Astrocyte (in vitro differentiated cells and primary cell): ENCODE data around the gene RNF121. TPM values are rescaled to one million over a fixed set of nuclear protein-coding genes. Genes with fewer than 3 reads are reported as not detected.

ENCODE experiments used
- DNase-seq: peaks from one replicate; pipeline ENCODE4 v3.0.0-alpha.2; 2010; ENCODE audit warnings: low read depth
- FAIRE-seq: peaks from 2 replicates; lab custom pipeline; 2011; peaks lifted over from hg19 to GRCh38; lab: Jason Lieb, UNC
- H2AFZ ChIP-seq: 2 replicates; pipeline ENCODE4 v1.6.0; 2012; ENCODE audit warnings: low read depth, low read length, inconsistent platforms
- H3K27ac ChIP-seq: 2 replicates; pipeline ENCODE4 v1.5.1; 2011; ENCODE audit warnings: low read depth, low read length, inconsistent platforms
- H3K27me3 ChIP-seq: 2 replicates; pipeline ENCODE4 v1.6.0; 2011; ENCODE audit warnings: low read length, inconsistent platforms; ENCODE audit not compliant: insufficient read depth
- H3K36me3 ChIP-seq: 2 replicates; pipeline ENCODE4 v1.5.1; 2011; ENCODE audit warnings: low read length, inconsistent platforms; ENCODE audit not compliant: insufficient read depth
- H3K4me1 ChIP-seq: 2 replicates; pipeline ENCODE4 v1.5.1; 2011; ENCODE audit warnings: low read length, inconsistent platforms; ENCODE audit not compliant: insufficient read depth
- H3K4me2 ChIP-seq: 2 replicates; pipeline ENCODE4 v1.6.0; 2012; ENCODE audit warnings: low read length, inconsistent platforms
- H3K4me3 ChIP-seq: 2 replicates; pipeline ENCODE4 v1.5.1; 2011; ENCODE audit warnings: low read depth, mild to moderate bottlenecking, low read length, inconsistent platforms; ENCODE audit not compliant: insufficient read depth
- H3K79me2 ChIP-seq: 2 replicates; pipeline ENCODE4 v1.6.0; 2012; ENCODE audit warnings: mild to moderate bottlenecking, low read length, inconsistent platforms; ENCODE audit not compliant: insufficient read depth
- H3K9ac ChIP-seq: 2 replicates; pipeline ENCODE4 v1.6.0; 2012; ENCODE audit warnings: mild to moderate bottlenecking, low read length, inconsistent platforms
- H3K9me3 ChIP-seq: 2 replicates; pipeline ENCODE4 v1.5.1; 2012; ENCODE audit warnings: low read depth, mild to moderate bottlenecking, low read length, inconsistent platforms; ENCODE audit not compliant: insufficient read depth
- H4K20me1 ChIP-seq: 2 replicates; pipeline ENCODE4 v1.6.0; 2012; ENCODE audit warnings: low read length, inconsistent platforms; ENCODE audit not compliant: insufficient read depth
- H3K27ac Mint-ChIP-seq: one replicate; pipeline ENCODE4 v1.8.0; 2021; ENCODE audit warnings: mild to moderate bottlenecking, mixed read lengths; ENCODE audit not compliant: unreplicated experiment
- H3K27me3 Mint-ChIP-seq: one replicate; pipeline ENCODE4 v1.8.0; 2021; ENCODE audit warnings: low read depth, mixed read lengths; ENCODE audit not compliant: unreplicated experiment
- H3K36me3 Mint-ChIP-seq: one replicate; pipeline ENCODE4 v1.8.0; 2021; ENCODE audit warnings: low read depth, mixed read lengths; ENCODE audit not compliant: unreplicated experiment
- H3K4me1 Mint-ChIP-seq: one replicate; pipeline ENCODE4 v1.8.0; 2021; ENCODE audit warnings: low read depth, mixed read lengths; ENCODE audit not compliant: unreplicated experiment
- H3K4me3 Mint-ChIP-seq: one replicate; pipeline ENCODE4 v1.8.0; 2021; ENCODE audit warnings: mild to moderate bottlenecking, moderate library complexity, mixed read lengths; ENCODE audit not compliant: unreplicated experiment
- H3K9me3 Mint-ChIP-seq: one replicate; pipeline ENCODE4 v1.8.0; 2021; ENCODE audit warnings: mild to moderate bottlenecking, mixed read lengths; ENCODE audit not compliant: unreplicated experiment
- CTCF ChIP-seq: IDR thresholded peaks from 2 replicates; pipeline ENCODE4 v1.5.1; 2011; ENCODE audit warnings: low read depth, mild to moderate bottlenecking, inconsistent platforms, low read length, moderate library complexity; ENCODE audit not compliant: insufficient read depth
- EZH2 ChIP-seq: IDR thresholded peaks from 2 replicates; pipeline ENCODE4 v1.6.1; 2012; ENCODE audit warnings: mild to moderate bottlenecking, low read length, inconsistent platforms; ENCODE audit not compliant: insufficient read depth
- total RNA-seq: library from RNA; stranded (reverse); gene quantifications from 2 replicates; pipeline ENCODE4 v1.2.1, GENCODE V29; 2021

Gene RNF121
- total RNA-seq, 1 donor from 2014 or later = 73.4 TPM

- H3K9me3 ChIP-seq = no peaks in the 10 kb centered on the region
- Mint-ChIP-seq H3K9me3 (no peaks in the 10 kb centered on the region), H3K27me3 (no peaks in the 10 kb centered on the region), H3K4me1 (peaks cover 16% of the 10 kb centered on the region), H3K36me3 (peaks cover 39% of the 10 kb centered on the region), H3K4me3 (no peak overlapping the region), H3K27ac (no peak overlapping the region)
- H3K4me2 ChIP-seq = no peak overlapping the region
- no peak for TF ChIP-seq CTCF
- no peak for TF ChIP-seq EZH2
- no peaks in the 10 kb centered on the region for H3K27me3 ChIP-seq
- no peaks in the 10 kb centered on the region for H3K4me1 ChIP-seq
- H3K36me3 ChIP-seq = peaks cover 64% of the 10 kb centered on the region
- DNase-seq = no peak
- FAIRE-seq = no peak
- H3K79me2 ChIP-seq = no peaks in the 10 kb centered on the region
- H3K27ac ChIP-seq = no peak overlapping the region
- no peak overlapping the region for H2AFZ ChIP-seq
- H3K4me3 ChIP-seq = no peak overlapping the region
- no peak overlapping the region for H3K9ac ChIP-seq
- peaks cover 84% of the 10 kb centered on the region for H4K20me1 ChIP-seq
Measured at GRCh38 chr11:72003776-72004171, 74.9 kb downstream of the RNF121 start.

- Histone ChIP-seq H3K4me1 (no peaks in the 10 kb centered on the region), H3K27ac (no peak overlapping the region), H3K79me2 (peaks cover 3% of the 10 kb centered on the region), H2AFZ (no peak overlapping the region), H3K9ac (no peak overlapping the region), H3K4me2 (no peak overlapping the region), H3K27me3 (no peaks in the 10 kb centered on the region), H3K9me3 (no peaks in the 10 kb centered on the region), H3K4me3 (no peak overlapping the region), H4K20me1 (peaks cover 82% of the 10 kb centered on the region), H3K36me3 (peaks cover 68% of the 10 kb centered on the region)
- FAIRE-seq (no peak), DNase-seq (no peak)
- TF ChIP-seq CTCF = no peak
- Mint-ChIP-seq H3K36me3 (peaks cover 30% of the 10 kb centered on the region), H3K27me3 (no peaks in the 10 kb centered on the region), H3K9me3 (no peaks in the 10 kb centered on the region), H3K4me1 (peaks cover 6% of the 10 kb centered on the region), H3K27ac (no peak overlapping the region), H3K4me3 (no peak overlapping the region)
Measured at GRCh38 chr11:72004515-72005346, 75.9 kb downstream of the RNF121 start.
